Stimulated activated CD4-positive, alpha-beta T cell treated with anti-CD3 and anti-CD28 coated beads, Interleukin-1b, Interleukin-23, amount 100 ng/mL, for 48 hours (primary cell): Measurements from ENCODE around the gene WNT9B.
"Not testable (repeated sequence)": the region's sequence is repeated elsewhere in the genome, so short reads cannot be mapped to it uniquely, and the experiment has no call there.

ENCODE experiments used
- DNase-seq: peaks from one replicate; pipeline ENCODE4 v3.0.0-alpha.2; 2020

WNT9B gene

DNA sequence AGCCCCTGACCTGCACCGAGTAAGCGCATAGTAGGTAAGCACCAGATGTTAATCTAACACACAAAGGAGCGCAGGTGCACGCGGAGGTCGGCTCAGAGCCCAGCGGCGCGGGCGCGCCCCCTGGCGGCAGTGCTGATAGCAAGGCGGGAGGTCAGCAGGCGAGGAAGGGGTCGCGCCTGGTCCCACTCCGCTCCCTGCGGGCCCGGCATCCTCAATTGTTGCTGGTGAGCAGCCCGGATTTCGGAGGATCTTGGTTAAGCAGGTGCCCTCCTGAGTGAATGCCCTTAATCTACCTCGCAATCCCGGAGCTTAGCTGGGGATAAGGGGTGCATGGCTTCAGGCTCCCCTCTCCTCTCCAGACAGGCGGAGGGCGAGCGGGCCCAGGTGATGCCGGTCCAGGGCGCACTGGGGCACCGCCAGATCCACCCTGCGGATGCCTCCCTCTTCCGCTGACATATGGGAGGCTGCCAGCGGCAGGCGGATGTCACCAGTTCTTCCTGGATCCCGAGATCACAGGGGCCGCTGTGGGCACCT, 28.9 kb upstream of the WNT9B start:
- DNase-seq: peak; percentile 28

DNA sequence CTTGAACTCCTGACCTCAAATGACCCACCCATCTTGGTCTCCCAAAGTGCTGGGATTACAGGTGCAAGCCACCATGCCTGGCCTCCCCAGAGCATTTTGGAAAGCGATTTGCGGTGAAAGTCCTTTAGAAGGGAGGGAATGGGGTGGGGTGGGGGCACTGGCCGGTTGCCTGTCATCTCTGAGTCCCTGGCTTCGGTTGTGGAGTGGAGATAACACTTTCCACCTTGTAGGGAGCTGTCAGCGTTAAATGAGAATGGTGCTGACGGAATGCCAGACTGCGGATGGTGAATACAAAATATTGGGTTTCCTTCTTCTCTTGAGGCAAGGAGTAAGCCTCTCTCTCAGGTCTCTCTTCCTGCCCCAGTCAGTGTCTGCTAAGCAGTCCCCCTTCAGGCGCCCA, 27.7 kb upstream of the WNT9B start:
- DNase-seq: no peak

DNA sequence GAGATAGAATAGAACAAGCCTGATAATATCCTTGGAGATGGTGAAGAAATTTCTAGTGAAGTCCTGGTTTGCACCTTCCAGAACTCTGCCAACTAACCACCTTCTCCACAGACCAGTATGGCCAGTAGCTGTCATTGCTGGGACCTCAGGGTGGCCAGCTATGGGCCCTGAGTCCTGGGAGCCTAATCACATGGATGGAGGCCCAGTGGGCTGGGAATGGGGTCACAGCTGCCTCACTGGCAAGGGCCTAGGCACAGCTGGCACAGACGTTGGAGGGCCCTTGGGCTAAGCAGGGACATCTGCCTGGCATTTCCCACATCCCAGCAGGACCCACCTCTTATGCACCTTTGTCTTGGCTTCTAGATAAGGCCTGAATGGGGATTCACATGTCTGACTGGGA, 25.3 kb upstream of the WNT9B start:
- DNase-seq: no peak

DNA sequence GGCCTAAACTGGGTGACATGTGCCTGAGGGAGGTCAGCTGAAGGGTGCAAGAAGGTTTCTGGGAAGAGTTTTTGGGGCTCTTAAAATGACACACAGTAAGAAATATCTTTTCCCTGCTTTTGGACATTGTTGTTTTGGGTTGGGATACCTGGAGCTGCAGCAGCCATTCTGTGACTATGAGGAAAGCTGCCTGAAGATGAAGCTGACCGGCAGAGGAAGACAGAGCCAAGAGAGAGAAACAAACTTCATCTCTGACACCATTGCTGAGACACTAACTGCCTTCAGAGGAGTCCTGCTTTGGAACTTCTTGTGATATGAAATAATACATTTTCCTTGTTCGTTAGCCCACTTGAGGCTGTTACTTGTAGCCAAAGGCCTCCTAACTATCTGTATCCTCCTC, 24.1 kb upstream of the WNT9B start:
- no peak for DNase-seq

DNA sequence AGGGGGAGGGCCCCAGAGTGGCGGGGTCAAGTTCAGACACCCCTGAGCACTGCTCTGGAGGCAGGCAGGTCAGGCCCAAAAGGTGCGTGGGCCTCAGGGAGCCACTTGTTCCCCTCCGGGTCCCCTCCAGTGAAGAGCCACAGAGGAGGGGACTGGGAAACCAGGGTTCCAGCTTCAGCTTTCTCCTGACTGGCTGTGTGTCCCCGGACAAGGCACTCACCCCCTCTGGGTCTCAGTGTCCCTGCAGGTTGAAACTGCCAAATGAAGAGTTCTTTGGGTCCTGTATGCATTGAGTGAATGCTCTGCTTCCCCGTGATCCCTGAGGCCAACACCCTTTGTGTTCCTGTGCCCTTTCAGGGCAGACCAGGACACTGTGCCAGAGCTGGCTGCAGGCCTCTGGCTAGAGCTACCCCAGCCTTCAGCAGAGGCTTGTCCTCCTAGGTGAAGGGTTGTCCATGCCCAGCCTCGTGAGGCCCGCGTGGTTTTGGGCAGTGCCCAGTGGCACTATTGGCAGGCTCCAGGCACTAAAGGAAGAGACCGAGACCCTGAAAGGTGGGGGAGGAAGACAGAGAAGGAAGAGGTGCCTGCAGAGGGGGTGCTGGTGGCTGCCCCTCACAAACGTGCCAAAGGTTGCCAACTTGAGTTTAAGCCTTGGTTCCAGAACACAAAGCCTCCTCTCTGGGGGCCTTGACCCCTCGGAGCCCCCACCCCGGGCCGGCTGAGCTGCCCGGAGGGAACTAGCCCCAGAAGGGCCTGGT, 19.6 kb upstream of the WNT9B start:
- DNase-seq: no peak

DNA sequence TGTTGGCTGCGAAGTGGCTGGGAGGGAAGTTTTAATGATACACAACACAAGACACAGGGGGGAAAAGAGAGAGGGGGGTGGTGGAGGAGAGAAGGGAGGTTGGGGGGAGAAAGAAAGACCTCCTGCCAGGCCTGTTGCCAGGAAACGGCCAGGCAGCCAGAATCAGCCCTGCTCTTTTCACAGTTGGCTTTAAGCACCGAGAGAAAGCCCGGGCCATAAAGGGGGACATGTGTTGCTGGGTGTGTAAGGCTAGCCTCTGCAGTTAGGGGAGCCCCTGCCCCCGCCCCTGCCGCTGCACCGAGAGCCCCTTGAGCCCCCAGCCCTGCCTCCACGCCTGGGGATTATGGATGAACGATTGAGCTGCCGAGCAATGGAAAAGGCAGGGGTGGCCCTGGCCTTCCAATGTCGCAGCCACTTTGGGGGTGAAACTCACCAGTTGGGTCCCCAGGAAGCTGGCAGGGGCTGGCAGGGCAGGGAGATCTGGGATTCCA, 19.0 kb upstream of the WNT9B start:
- no peak for DNase-seq

DNA sequence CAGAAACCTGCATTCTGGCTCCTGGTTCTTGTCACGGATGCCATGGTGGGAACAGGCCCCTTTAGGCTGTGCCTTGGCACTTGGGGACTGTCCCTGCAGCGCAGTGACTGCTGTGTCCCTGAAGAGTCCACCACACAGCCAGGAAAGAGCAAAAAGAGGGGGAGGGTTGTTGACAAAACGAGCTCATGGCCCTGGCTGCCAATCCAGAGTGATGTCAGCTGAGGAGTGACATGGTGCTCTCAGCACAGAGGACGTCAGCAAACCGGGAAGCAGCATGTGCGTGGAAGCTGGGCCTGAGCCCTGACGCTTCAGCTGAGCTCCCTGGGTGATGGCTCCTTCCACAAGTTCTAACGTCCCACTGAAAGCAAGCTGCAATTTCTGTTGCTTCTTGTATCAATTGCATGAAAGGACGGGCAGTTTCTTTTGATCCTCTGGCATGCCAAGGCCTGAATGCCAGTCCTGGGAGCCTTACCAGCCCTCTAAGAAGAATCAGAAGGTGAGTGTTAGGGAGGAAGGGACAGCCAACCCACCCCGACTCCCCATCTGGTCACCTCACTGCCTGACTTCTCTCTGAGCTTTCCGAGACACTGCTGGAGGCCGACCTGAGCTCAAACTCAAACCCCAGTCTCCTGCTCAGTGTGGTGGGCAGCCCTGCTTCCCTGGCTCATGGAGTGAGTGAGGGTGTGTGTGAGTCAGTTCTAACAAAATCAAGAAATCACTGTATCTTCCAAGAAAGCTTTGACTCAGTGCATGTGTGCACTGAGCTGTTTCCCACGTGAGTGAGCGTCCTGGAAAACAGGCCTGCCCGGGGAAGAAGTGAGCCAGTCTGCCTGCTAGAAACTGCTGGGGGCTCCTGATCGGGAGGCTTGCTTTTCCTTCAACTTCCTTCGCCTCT, 18.2 kb upstream of the WNT9B start:
- DNase-seq: peak; percentile 16

DNA sequence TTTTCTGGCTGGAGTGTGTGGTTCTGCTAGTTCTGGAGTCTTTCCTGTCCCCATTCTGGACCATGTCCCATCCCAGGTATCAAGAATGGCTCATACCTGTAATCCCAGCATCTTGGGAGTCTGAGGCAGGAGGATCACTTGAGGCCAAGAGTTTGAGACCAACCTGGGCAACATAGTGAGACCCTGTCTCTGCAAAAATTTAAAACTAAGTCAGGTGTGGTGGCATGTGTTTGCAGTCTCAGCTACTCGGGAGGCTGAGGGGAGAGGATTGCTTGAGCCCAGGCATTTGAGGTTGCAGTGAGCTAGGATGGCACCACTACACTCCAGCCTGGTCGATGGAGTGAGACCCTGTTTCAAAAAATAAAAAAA, 17.6 kb upstream of the WNT9B start:
- DNase-seq: no peak

DNA sequence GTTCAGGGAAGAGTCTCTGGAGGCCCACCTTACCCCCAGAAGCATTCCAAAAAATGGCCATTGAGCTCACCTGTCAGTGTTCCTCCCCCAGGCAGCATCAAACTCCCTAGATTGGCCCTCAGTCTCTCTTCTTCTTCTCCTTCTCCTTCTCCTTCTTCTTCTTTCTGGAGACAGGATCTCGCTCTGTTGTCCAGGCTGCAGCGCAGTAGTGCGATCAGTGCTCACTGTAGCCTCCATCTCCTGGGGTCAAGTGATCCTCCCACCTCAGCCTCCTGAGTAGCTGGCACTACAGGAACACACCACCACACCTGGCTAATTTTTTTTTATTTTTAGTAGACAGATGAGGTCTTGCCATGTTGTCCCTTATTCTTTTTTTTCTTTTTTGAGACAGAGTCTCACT, 16.5 kb upstream of the WNT9B start:
- no peak for DNase-seq

DNA sequence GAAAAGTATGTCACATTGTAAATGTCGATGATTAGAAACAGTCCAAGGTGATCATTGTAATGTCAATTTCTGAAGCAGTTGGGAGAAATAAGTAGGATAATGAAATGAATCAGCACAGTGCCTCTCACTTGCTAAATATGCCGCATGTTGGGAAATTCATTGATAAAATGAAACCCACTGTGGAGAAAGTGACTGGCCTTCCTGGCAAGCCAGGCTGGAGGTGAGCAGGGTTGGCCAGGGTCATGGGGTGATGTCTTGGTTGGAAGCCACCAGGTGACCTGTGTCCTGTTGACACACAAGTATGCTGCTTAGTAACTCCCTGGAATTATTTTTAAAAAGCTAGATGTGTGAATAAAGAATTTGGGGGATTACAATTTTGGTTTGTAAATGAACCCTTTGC, 14.9 kb upstream of the WNT9B start:
- DNase-seq: no peak

DNA sequence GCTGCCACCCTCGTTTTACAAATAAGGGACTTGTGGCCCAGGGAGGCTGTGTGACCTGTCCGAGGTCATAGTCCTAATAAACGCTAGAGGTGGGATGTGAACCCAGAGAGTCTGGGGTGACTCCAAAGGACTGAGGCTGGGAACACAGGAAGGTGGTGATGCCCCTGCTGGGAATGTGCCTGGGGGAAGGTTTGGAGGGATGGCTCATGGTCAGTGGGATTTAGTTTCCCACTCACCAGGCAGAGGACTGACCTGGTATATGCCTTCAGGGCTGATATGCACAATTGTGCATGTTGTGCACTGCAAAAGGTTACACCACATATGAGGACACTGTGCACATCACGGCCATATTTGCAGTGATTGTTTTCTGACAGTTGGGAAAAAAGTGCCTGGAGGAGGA, 13.9 kb upstream of the WNT9B start:
- DNase-seq: no peak

DNA sequence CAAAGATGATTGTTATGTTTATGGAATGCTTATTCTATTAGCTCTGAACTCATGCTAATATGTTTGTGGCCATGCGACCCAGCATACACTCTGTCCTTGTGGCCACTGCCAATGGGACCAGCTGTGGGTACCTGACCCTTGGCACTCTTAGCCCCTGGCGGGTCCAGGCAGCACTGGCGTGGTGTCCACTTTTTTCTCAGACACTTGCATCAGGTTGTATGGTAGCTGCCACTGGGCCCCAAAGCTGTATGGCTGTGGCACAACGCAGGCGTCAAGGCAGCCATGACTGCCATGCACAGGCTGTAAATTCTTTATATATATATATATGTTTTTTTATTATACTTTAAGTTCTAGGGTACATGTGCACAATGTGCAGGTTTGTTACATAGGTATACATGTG, 12.2 kb upstream of the WNT9B start:
- no peak for DNase-seq

DNA sequence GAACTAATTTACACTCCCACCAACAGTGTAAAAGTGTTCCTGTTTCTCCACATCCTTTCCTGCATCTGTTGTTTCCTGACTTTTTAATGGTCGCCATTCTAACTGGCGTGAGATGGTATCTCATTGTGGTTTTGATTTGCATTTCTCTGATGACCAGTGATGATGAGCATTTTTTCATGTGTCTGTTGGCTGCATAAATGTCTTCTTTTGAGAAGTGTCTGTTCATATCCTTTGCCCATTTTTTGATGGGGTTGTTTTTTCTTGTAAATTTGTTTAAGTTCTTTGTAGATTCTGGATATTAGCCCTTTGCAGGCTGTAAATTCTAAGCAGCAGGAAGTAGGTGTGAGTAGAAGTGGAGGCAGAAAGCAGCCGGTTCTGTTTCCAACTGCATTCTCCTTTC, 10.8 kb upstream of the WNT9B start:
- not testable (repeated sequence) for DNase-seq

DNA sequence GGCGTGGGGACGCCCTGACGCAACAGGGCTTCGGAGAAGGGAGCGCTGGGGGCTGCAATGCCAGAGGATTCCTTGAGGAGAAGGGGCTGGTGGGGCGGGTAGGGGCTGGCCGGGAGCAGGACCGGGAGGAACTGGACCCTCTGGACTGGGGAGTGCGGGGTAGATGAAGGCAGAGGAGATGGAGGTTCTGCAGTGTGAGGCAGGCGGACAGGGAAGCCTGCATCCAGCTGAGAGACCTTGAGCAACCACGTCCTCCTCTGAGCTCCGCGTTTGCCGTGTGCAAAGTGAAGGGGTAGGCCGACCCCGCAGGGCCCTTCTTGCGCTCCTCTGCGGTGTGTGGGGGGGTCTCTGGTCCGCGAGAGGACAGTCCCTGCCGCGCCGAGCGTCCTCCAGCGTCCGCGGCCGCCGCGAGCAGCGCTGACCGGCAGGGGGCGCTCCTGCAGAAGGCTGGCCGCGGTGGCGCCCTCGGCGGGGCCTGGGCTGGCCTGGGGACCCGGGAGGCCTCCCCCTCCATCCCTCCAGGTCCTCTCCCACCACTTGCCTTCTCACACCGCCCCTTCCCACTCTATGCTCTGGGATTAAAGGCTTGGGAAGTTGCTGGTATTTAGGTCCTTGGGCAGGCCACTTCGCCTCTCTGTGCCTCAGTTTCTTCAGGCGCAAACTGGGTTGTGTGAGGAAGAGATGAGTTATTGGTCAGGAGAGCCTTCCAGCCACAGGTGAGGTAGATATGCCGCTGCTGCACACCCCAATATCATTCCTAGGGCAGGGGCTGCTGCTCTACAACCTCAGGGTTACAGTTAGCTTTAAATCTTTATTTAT, 9.6 kb upstream of the WNT9B start:
- DNase-seq: no peak

DNA sequence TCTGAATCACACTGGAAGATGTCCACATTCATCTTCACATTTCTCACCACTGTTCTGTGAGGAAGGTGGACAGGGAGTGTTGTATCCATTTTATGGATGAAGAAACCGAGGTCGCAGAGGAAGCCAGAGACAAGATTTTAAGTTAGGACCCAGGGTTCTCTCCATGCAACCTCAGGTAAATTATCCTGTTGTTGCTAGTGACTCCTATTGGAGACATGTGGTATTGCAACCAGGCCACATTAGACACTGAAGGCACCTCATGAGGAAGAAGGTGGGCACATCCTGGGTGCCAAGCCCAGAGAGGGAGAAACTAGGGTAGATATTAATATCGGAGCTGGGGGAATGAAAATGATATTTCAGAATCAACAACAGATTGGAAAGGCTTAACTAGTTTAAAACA, 8.5 kb upstream of the WNT9B start:
- DNase-seq: no peak

DNA sequence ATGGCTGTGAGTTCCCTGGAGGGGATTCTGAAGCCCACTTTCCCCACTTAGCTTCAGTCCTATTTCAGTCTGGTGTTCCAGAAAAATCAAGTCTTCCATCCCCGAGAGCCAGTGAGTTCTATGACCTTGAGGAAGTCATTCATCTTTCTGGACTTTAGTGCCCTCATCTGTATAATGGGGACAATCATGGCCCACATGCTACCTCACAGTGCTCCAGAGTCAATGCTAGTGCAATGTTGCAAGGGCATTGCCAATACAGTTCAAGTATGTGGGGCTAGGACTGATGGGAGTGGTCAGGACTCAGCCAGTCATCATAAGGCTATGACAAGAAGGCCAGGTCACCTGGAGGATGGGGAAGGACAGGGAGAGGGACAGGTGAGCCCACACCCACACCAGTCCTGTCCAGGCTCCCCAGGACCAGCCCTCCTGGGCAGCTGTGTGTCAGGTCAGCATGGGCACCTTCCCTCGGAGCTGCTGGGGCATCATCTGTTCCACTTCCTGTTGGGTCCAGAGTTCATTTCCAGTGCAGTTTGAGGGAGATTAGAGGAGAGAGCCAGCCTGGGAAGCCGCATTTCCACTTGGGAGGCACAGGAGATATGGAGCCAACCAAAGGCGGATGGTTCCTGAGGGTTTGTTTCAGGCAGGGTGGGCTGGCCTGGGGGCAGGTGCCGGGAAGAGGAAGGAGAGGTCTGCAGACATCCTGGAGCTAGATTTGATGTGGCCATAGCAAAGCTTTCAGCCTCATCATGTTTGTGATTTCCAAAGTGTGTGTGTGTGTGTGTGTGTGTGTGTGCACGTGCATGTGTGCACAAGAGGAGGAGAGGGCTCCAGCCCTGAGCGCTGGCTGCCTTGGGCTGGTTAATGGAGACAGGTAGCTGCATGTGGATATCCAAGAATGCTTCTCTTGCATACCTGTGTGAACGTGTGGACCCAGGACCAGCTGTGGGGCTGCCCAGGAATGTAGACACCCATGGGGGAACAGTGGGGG, 3.9 kb upstream of the WNT9B start:
- DNase-seq: no peak

DNA sequence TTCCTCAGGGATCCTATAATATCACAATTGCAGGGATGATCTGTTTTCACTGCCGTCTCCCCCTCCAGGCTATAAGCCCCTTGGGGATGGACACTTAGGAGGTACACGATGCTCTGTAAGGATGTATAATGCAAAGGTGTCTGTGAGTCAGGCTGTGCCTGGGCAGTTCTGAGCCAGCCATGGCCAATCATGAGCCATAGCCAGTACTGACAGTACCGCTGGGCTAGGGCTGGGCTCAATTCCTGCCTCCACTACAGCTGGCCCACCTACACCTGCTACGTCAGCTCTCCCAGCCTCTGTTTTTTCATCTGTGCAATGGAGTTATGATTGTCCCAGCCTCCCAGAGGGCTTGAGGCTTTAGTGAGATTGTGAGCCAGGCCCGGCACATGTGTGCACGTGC, 2.8 kb upstream of the WNT9B start:
- no peak for DNase-seq

DNA sequence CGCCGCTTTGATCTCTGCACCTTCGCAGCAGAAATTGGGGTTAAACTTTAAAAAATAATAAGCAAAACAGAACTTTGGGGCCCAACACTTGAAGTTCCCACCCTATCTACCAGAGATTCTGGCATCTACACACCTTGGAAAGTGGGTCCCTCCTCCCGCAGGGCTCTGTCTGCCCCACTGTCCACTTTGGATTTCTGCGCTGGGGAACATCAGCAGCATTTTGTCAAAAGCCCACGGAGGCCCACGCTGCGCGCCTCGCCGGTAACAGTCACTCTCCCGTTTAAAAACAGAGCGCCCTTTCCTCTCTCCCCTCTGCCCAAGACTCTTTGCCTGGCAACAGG, 725 bp upstream of the WNT9B start:
- no peak for DNase-seq

DNA sequence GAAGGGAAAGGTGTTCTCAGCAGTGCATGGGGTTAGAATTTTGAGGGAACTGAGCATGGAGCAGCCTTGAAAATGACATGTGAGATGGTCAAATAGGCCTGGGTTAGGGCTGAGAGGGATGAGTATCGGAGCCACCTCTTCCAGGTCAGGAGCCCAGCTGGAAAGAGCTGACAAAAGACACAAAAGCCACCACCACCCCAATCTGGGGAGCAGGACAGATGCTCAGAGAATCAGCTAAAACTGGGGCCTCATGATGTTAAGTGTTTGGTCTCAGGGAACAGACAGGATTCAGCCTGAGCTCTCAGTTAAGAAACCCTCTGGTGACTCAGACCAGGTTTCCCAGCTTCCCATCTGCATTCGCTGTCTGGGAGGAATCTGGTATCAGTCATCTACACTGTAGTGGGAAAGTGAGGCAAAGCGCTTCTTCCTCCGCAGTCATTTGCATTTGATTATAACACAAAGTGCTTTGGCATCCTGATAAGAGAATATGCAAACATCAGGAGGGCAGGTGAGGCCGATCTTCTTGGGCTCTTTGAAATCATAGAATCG, 2.6 kb downstream of the WNT9B start:
- no peak for DNase-seq

DNA sequence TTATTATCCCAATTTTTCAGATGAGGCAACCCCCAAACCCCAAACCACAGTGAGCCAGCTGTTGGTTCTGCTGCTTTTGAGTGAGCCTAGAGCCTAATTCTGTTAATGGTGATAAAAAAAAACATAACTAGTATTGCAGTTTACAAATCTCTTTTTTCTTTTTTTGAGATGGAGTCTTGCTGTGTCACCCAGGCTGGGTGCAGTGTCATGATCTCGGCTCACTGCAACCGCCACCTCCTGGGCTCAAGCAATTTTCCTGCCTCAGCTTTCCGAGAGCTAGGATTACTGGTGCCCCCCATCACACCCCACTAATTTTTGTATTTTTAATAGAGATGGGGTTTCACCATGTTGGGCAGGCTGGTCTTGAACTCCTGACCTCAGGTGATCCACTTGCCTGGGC, 3.1 kb downstream of the WNT9B start:
- no peak for DNase-seq

DNA sequence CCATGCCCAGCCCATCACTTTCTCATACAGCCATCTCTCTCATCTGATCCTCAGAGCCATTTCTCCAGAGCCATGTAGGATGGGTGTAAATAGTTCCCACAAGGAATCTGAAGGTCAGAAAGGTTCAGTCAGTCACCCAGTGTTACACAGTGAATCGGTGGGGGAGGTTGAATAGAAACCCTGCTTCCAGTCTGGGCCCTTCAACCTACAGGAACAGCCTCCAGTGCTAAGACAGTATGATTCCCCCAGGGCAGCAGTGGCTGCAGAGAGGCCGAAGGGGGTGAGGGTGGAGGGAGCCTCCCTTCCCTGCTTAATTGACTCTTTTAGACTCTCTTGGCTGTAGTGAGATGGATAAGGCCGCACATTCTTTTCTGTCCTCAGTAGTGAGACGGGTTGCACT, 3.6 kb downstream of the WNT9B start:
- DNase-seq: no peak

DNA sequence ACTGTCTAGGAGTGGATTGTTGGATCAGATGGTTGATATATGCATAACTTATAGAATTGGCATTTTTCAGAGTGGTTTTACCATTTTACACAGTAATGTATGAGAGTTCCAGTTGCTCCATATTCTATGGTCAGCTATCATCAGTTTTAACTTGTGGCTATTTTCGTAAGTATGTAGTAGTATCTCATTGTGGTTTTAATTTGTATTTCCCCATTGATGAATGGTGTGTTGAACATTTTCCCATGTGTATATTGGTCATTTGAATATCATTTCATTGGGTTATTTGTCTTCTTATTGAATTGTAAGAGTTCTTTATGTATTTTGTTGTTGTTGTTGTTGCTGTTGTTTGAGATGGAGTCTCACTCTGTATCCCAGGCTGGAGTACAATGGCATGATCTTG, 6.2 kb downstream of the WNT9B start:
- DNase-seq: no peak
